B cell (primary cell): ENCODE results near the gene XPA. TPM values are rescaled to one million over a fixed set of nuclear protein-coding genes. Genes with fewer than 3 reads are reported as not detected.

ENCODE experiments used
- ATAC-seq: fragments of 200-7000 bp; cut with Tn5 transposase; one replicate; pipeline ENCODE4 v1.10.0; 2021; ENCODE audit warnings: low read depth, mild to moderate bottlenecking, moderate number of reproducible peaks, moderate library complexity
- CTCF ChIA-PET: fragments of 350-600 bp; sonication (Branson Sonifier 250); formaldehyde crosslinking; loops from one replicate; lab custom pipeline; 2021; ENCODE audit warnings: antibody characterized with exemption, inconsistent platforms; lab: Charles Lee
- POLR2A ChIA-PET: fragments of 350-600 bp; sonication (Branson Sonifier 250); formaldehyde crosslinking; loops from one replicate; lab custom pipeline; 2021; ENCODE audit warnings: antibody characterized with exemption; lab: Charles Lee
- DNase-seq: peaks from one replicate; pipeline ENCODE4 v3.0.0; 2013
- H2AFZ ChIP-seq: 2 replicates; pipeline ENCODE4 v1.6.1; 2012; ENCODE audit warnings: mild to moderate bottlenecking, low read depth, low read length; ENCODE audit not compliant: insufficient read depth, poor library complexity, severe bottlenecking
- H3K27ac ChIP-seq, 2 donors: 1 replicate in 1 of 2; 2 replicates in 1 of 2; pipeline ENCODE4 v1.5.1; 2012 to 2013; ENCODE audit warnings: low read length in 2 of 2, mild to moderate bottlenecking in 2 of 2, moderate library complexity in 1 of 2
- H3K27me3 ChIP-seq, 4 experiments: fragments of 200-600 bp in 1 of 4; sonication (generic) in 1 of 4; replicated peaks in 1 of 4; 1 replicate in 2 of 4; 2 replicates in 2 of 4; pipeline versions ENCODE4 v1.6.1 to v1.7.0; 2013 to 2016; ENCODE audit warnings: low read length in 3 of 4, mild to moderate bottlenecking in 2 of 4, mixed read lengths in 1 of 4, moderate library complexity in 1 of 4; ENCODE audit not compliant: insufficient read depth in 4 of 4, control insufficient read depth in 3 of 4; ENCODE audit errors: control extremely low read depth in 1 of 4
- H3K36me3 ChIP-seq, 2 experiments: replicated peaks in 1 of 2; 1 replicate in 1 of 2; 2 replicates in 1 of 2; pipeline versions ENCODE4 v1.6.1 to v1.7.1; 2013; ENCODE audit warnings: low read length in 1 of 2; ENCODE audit not compliant: insufficient read depth in 2 of 2, control insufficient read depth in 1 of 2; ENCODE audit errors: control extremely low read depth in 1 of 2, extremely low read depth in 1 of 2
- H3K4me1 ChIP-seq, 2 donors: fragments of 200-600 bp in 1 of 2; sonication (generic) in 1 of 2; 1 replicate in 1 of 2; 2 replicates in 1 of 2; pipeline versions ENCODE4 v1.5.1 to v1.6.1; 2013 to 2017; ENCODE audit warnings: low read length in 2 of 2; ENCODE audit not compliant: control insufficient read depth in 2 of 2, insufficient read depth in 2 of 2
- H3K4me2 ChIP-seq: replicated peaks from 2 replicates; pipeline ENCODE3; 2012; ENCODE audit warnings: mild to moderate bottlenecking, low read depth, low read length; ENCODE audit not compliant: poor library complexity, severe bottlenecking
- H3K4me3 ChIP-seq, 5 experiments: fragments of 200-600 bp in 1 of 5; sonication (generic) in 1 of 5; 1 replicate in 3 of 5; 2 replicates in 2 of 5; pipeline versions ENCODE4 v1.5.1 to v1.7.0; 2011 to 2016; ENCODE audit warnings: low read length in 4 of 5, mild to moderate bottlenecking in 4 of 5, low read depth in 2 of 5, control low read depth in 1 of 5, moderate library complexity in 1 of 5; ENCODE audit not compliant: insufficient read depth in 1 of 5; ENCODE audit errors: control extremely low read depth in 1 of 5, extremely low read depth in 1 of 5
- H3K79me2 ChIP-seq: fragments of 200-600 bp; sonication (generic); one replicate; pipeline ENCODE4 v1.6.0; 2016; ENCODE audit warnings: low read length; ENCODE audit not compliant: control insufficient read depth, insufficient read depth
- H3K9ac ChIP-seq: fragments of 200-600 bp; sonication (generic); 2 replicates; pipeline ENCODE4 v1.6.1; 2017; ENCODE audit warnings: mild to moderate bottlenecking, low read length, moderate library complexity
- H3K9me3 ChIP-seq, 3 donors: one replicate each; pipeline versions ENCODE4 v1.6.1 to v1.7.1; 2013; ENCODE audit warnings: low read length in 2 of 3; ENCODE audit not compliant: control insufficient read depth in 2 of 3, insufficient read depth in 1 of 3; ENCODE audit errors: control extremely low read depth in 1 of 3
- H4K20me1 ChIP-seq: 2 replicates; pipeline ENCODE4 v1.6.0; 2012; ENCODE audit warnings: mild to moderate bottlenecking, low read length; ENCODE audit not compliant: insufficient read depth, control insufficient read depth, poor library complexity, severe bottlenecking
- H3K27ac Mint-ChIP-seq: one replicate; pipeline ENCODE4 v1.8.0; 2021; ENCODE audit warnings: mixed read lengths
- H3K27me3 Mint-ChIP-seq: one replicate; pipeline ENCODE4 v1.8.0; 2021; ENCODE audit warnings: mixed read lengths
- H3K4me1 Mint-ChIP-seq: one replicate; pipeline ENCODE4 v1.8.0; 2021; ENCODE audit warnings: mixed read lengths
- H3K4me3 Mint-ChIP-seq: one replicate; pipeline ENCODE4 v1.8.0; 2021; ENCODE audit warnings: mixed read lengths
- H3K9me3 Mint-ChIP-seq: one replicate; pipeline ENCODE4 v1.8.0; 2022; ENCODE audit warnings: mixed read lengths; ENCODE audit not compliant: insufficient read depth
- CTCF ChIP-seq: fragments of 200-600 bp; IDR thresholded peaks from one replicate; pipeline ENCODE4 v1.8.0; 2022; ENCODE audit warnings: antibody characterized with exemption, mild to moderate bottlenecking
- EZH2 ChIP-seq: IDR thresholded peaks from 2 replicates; pipeline ENCODE4 v1.6.1; 2012; ENCODE audit warnings: borderline replicate concordance, low read depth, mild to moderate bottlenecking, moderate library complexity, low read length; ENCODE audit not compliant: insufficient read depth, poor library complexity, severe bottlenecking
- WGBS: methylation state at CpG from one replicate; pipeline ENCODE4 v1.1.5; 2013; ENCODE audit warnings: missing lambda C conversion rate; ENCODE audit not compliant: insufficient coverage; 5-methylcytosine and 5-hydroxymethylcytosine counted together
- intact Hi-C: fragments of 100-400 bp; cut with micrococcal nuclease; formaldehyde crosslinking; loops from one replicate; pipeline ENCODE4 v1.10.0; 2022
- polyA plus RNA-seq: library from polyadenylated mRNA; depleted of rRNA; stranded (reverse); fragments of >200 nt; gene quantifications from 2 replicates; pipeline ENCODE4 v1.2.3, GENCODE V29; 2012
- total RNA-seq, 2 donors: library from RNA; stranded (reverse); fragments of 120-200 nt in 1 of 2; gene quantifications; 1 replicate in 1 of 2; 2 replicates in 1 of 2; pipeline versions ENCODE4 v1.2.3 to v1.2.4, GENCODE V29; 2013 to 2022

The XPA gene
- total and polyA plus RNA-seq, 2 donors (not counting 1 experiment from before 2014, with no cell fraction given): 3.8 to 21.3 TPM

- H3K4me3 ChIP-seq: no peak overlapping the region
- no peaks in the 10 kb centered on the region for H4K20me1 ChIP-seq
- DNase-seq (no peak), ATAC-seq (no peak)
- no peaks in the 10 kb centered on the region for H3K79me2 ChIP-seq
- H3K4me3 Mint-ChIP-seq: no peak overlapping the region
- no peaks in the 10 kb centered on the region for H3K4me1 ChIP-seq
- 95% methylated on average over 6 of the region's 7 CpGs for WGBS
- no peaks in the 10 kb centered on the region for H3K36me3 ChIP-seq
- H3K9me3 Mint-ChIP-seq: no peaks in the 10 kb centered on the region
- peaks cover 0 to 6% (median 0%) of the 10 kb centered on the region in 3 donors for H3K9me3 ChIP-seq
- H3K27ac ChIP-seq: no peak overlapping the region
- POLR2A ChIA-PET: no interaction called here
- CTCF ChIA-PET: interaction anchor here (0.8 kb wide), 1 partner anchor 15 kb away, joined by 3 read pairs; no protein-coding TSS in a partner anchor
- no peak overlapping the region for H3K4me2 ChIP-seq
- intact Hi-C loops: no loop called here
- H3K27me3 ChIP-seq: peaks cover 0 to 41% (median 14%) of the 10 kb centered on the region in 4 experiments
- peaks cover 39% of the 10 kb centered on the region for H3K27me3 Mint-ChIP-seq
- no peak overlapping the region for H2AFZ ChIP-seq
- peak overlapping the region; percentile 37 for H3K27ac Mint-ChIP-seq
- no peak for TF ChIP-seq EZH2
- TF ChIP-seq CTCF: no peak
- no peak overlapping the region for H3K9ac ChIP-seq
- H3K4me1 Mint-ChIP-seq: no peaks in the 10 kb centered on the region
These were observed 38.0 kb upstream of the XPA start for GRCh38 chr9:97735070-97735600.

- Mint-ChIP-seq H3K4me3 (no peak overlapping the region), H3K27ac (no peak overlapping the region), H3K27me3 (peaks cover 31% of the 10 kb centered on the region), H3K9me3 (no peaks in the 10 kb centered on the region), H3K4me1 (no peaks in the 10 kb centered on the region)
- 100% methylated on average over 3 of the region's 5 CpGs for WGBS
- Histone ChIP-seq H3K4me3 (no peak overlapping the region), H3K9ac (no peak overlapping the region), H3K79me2 (no peaks in the 10 kb centered on the region), H3K27me3 (peaks cover 0 to 8% (median 2%) of the 10 kb centered on the region in 4 experiments), H2AFZ (no peak overlapping the region), H3K4me1 (no peaks in the 10 kb centered on the region), H3K36me3 (no peaks in the 10 kb centered on the region), H4K20me1 (no peaks in the 10 kb centered on the region), H3K4me2 (no peak overlapping the region), H3K27ac (no peak overlapping the region), H3K9me3 (no peaks in the 10 kb centered on the region)
- ChIA-PET CTCF (no interaction called here), POLR2A (no interaction called here)
- DNase-seq (no peak), ATAC-seq (no peak)
- no peak for TF ChIP-seq CTCF
- no peak for TF ChIP-seq EZH2
- intact Hi-C loops: no loop called here
These were observed 29.6 kb upstream of the XPA start for GRCh38 chr9:97726716-97727115.
